Esophagus muscularis mucosa (tissue), 3 donors: Measurements from ENCODE around the gene FOXRED1.

Source experiments
- POLR2AphosphoS5 ChIP-seq, 2 donors: sonication (generic); formaldehyde crosslinking; IDR thresholded peaks; one replicate each; pipeline ENCODE4 v1.6.1; 2017; ENCODE audit warnings: antibody characterized with exemption in 2 of 2
- TF ChIP-seq, protein P1 (sequence below), 3 experiments: fragments of 200-600 bp in 2 of 3; fragments of 450-650 bp in 1 of 3; sonication (generic) in 2 of 3; IDR thresholded peaks; one replicate each; pipeline ENCODE4 v1.5.1; 2017 to 2019; ENCODE audit warnings: antibody characterized with exemption in 3 of 3, mild to moderate bottlenecking in 2 of 3, moderate library complexity in 1 of 3

GRCh38 chr11:126279191-126279590, 10.2 kb downstream of the FOXRED1 start:
- no peak for TF ChIP-seq POLR2AphosphoS5 (IDR thresholded peaks at IDR 0.05)
- TF ChIP-seq, protein P1, sequence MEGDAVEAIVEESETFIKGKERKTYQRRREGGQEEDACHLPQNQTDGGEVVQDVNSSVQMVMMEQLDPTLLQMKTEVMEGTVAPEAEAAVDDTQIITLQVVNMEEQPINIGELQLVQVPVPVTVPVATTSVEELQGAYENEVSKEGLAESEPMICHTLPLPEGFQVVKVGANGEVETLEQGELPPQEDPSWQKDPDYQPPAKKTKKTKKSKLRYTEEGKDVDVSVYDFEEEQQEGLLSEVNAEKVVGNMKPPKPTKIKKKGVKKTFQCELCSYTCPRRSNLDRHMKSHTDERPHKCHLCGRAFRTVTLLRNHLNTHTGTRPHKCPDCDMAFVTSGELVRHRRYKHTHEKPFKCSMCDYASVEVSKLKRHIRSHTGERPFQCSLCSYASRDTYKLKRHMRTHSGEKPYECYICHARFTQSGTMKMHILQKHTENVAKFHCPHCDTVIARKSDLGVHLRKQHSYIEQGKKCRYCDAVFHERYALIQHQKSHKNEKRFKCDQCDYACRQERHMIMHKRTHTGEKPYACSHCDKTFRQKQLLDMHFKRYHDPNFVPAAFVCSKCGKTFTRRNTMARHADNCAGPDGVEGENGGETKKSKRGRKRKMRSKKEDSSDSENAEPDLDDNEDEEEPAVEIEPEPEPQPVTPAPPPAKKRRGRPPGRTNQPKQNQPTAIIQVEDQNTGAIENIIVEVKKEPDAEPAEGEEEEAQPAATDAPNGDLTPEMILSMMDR (IDR thresholded peaks at IDR 0.05) = no peak
